ENCODE results near the gene PTPN3. TPM values are rescaled to one million over a fixed set of nuclear protein-coding genes. Genes with fewer than 3 reads are reported as not detected.
"Not testable (repeated sequence)": the region's sequence is repeated elsewhere in the genome, so short reads cannot be mapped to it uniquely, and the experiment has no call there.

The PTPN3 gene
- total and polyA plus RNA-seq, 4 donors: 4.3 to 22.9 (median 9.4) TPM

DNA sequence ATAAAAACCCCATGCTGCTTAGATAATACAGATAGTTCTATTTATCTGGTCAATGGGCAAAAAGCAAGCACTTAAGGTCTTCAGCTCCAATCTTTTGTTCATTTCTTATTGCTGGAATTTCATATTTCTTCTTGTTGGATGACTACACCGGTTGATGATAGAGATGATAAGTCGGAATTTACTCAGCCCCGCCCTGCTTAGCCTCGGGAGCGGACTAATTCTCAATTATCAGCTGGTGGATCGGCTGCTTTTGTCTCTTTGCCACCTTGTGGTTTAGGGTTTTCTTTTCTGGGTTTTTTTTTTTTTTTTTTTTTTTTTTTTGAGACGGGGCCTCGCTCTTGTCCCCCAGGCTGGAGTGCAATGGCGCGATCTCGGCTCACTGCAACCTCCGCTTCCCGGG lies 34.5 kb upstream of the PTPN3 start:
- intact Hi-C loops (cut with DNase I): not testable (repeated sequence)

DNA sequence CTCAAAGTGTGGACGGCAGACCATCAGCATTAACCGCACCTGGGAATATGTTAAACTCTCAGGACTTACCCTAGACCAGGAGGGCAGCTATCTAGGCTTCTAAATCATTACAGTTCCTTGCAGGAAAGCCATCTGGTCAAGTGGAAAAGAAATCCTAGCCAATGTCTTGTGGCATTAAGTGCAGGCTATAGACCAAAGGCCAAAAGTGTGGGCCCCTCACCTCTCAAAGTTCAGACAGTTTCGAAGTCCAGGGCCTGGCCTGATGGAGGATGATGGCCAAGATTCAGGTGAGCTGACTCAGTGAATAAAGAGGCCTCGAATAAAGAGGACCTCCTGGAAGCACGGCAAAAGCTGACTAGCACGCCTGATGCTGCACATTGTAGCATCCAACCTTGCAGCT lies 24.0 kb upstream of the PTPN3 start:
- DNase-seq (no peak), ATAC-seq (ENCODE audit: low FRiP score) (no peak)
- Histone ChIP-seq H3K27me3 (ENCODE audit: control insufficient read depth in 1 of 2, insufficient read depth in 2 of 2, low read length in 1 of 2) (no peaks in the 10 kb centered on the region), H3K4me3 (ENCODE audit: low read length in 2 of 2) (no peak overlapping the region), H3K4me1 (ENCODE audit: control insufficient read depth in 1 of 2, insufficient read depth in 2 of 2, low read length in 2 of 2) (no peaks in the 10 kb centered on the region), H3K9me3 (ENCODE audit: control insufficient read depth, low read length) (no peaks in the 10 kb centered on the region), H3K36me3 (ENCODE audit: control insufficient read depth in 1 of 2, insufficient read depth in 2 of 2, low read length in 1 of 2) (no peaks in the 10 kb centered on the region), H3K27ac (ENCODE audit: low read depth in 1 of 2, low read length in 2 of 2) (no peak overlapping the region)
- intact Hi-C loops (cut with DNase I): no loop called here
- WGBS, 2 donors: 91 to 92% methylated on average over 6 of the region's 6 CpGs

More for the DNA sequence above, 34.5 kb upstream of the PTPN3 start:
- not testable (repeated sequence) for H3K4me1 ChIP-seq (ENCODE audit: control insufficient read depth in 1 of 2, insufficient read depth in 2 of 2, low read length in 2 of 2); H3K27me3 ChIP-seq (ENCODE audit: control insufficient read depth in 1 of 2, insufficient read depth in 2 of 2, low read length in 1 of 2); H3K27ac ChIP-seq (ENCODE audit: low read depth in 1 of 2, low read length in 2 of 2); H3K9me3 ChIP-seq (ENCODE audit: control insufficient read depth, low read length); H3K4me3 ChIP-seq (ENCODE audit: low read length in 2 of 2); H3K36me3 ChIP-seq (ENCODE audit: control insufficient read depth in 1 of 2, insufficient read depth in 2 of 2, low read length in 1 of 2); DNase-seq; ATAC-seq (ENCODE audit: low FRiP score)
- WGBS, 2 donors: 85 to 89% methylated on average over 11 to 13 of the region's 13 CpGs

DNA sequence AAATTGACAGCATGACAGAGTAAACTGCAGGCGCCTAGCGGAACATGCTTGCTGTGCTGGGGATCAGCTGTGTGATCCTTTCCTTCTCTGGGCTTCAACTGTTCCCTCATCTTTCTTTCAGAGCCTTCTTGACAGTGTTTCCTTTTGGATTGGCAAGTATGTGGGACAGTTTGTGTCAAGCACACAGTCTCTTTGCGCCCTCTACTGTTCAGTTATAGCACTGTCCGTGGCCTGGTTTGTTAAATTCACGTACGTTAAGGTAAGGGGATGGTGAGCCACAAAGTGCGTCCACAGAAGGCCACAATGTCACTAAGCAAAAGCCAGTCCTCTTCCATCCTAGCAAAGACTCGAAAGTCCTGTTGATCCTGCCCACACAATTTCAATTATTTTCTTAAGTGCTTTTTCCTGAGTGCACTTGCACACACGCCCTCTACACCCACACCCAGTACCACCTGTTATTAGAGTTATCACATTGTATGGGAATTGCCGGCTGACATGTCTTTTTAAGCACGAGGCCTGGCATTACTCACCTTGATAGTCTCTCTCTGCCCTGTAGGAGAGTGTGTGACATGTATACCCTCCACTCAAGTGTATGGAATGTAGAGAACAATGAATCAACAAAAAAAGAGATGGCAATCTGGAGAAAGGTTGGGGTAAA lies 22.5 kb upstream of the PTPN3 start:
- no peaks in the 10 kb centered on the region for H3K9me3 ChIP-seq (ENCODE audit: control insufficient read depth, low read length)
- 13 to 15% methylated on average over 11 of the region's 11 CpGs for WGBS, 2 donors
- intact Hi-C loops (cut with DNase I): loop anchor here (1.0 to 2.0 kb wide), 3 partner anchors 51 to 80 kb away; no protein-coding TSS in a partner anchor
- H3K27ac ChIP-seq (ENCODE audit: low read depth in 1 of 2, low read length in 2 of 2): no peak overlapping the region
- no peaks in the 10 kb centered on the region for H3K27me3 ChIP-seq (ENCODE audit: control insufficient read depth in 1 of 2, insufficient read depth in 2 of 2, low read length in 1 of 2)
- no peaks in the 10 kb centered on the region for H3K4me1 ChIP-seq (ENCODE audit: control insufficient read depth in 1 of 2, insufficient read depth in 2 of 2, low read length in 2 of 2)
- ATAC-seq (ENCODE audit: low FRiP score): peak; percentile 89
- no peaks in the 10 kb centered on the region for H3K36me3 ChIP-seq (ENCODE audit: control insufficient read depth in 1 of 2, insufficient read depth in 2 of 2, low read length in 1 of 2)
- DNase-seq: peak; percentile 56 to 75
- H3K4me3 ChIP-seq (ENCODE audit: low read length in 2 of 2): no peak overlapping the region

DNA sequence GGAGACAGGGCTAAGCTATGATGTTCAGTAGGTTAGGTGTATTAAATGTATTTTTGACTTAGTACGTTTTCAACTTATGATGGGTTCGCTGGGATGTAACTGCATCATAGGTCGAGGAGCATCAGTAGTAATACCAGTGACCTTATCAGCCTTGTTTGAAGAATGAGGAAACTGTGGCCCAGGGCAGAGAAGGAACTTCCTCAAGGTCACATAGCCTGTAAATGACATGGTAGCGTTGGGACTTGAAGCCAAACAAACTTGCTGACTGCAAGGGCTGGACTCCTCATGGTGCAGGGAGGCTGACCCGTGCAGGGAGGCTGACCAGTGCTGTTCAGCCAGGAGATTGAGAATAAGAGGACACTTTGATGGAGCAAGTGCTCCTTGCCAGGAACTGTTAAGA lies 21.3 kb upstream of the PTPN3 start:
- no peak overlapping the region for H3K27ac ChIP-seq (ENCODE audit: low read depth in 1 of 2, low read length in 2 of 2)
- ATAC-seq (ENCODE audit: low FRiP score): no peak
- H3K4me3 ChIP-seq (ENCODE audit: low read length in 2 of 2): no peak overlapping the region
- no peaks in the 10 kb centered on the region for H3K27me3 ChIP-seq (ENCODE audit: control insufficient read depth in 1 of 2, insufficient read depth in 2 of 2, low read length in 1 of 2)
- WGBS, 2 donors: 85 to 94% methylated on average over 5 of the region's 5 CpGs
- no peak for DNase-seq
- intact Hi-C loops (cut with DNase I): no loop called here
- H3K4me1 ChIP-seq (ENCODE audit: control insufficient read depth in 1 of 2, insufficient read depth in 2 of 2, low read length in 2 of 2): no peaks in the 10 kb centered on the region
- no peaks in the 10 kb centered on the region for H3K36me3 ChIP-seq (ENCODE audit: control insufficient read depth in 1 of 2, insufficient read depth in 2 of 2, low read length in 1 of 2)
- no peaks in the 10 kb centered on the region for H3K9me3 ChIP-seq (ENCODE audit: control insufficient read depth, low read length)

DNA sequence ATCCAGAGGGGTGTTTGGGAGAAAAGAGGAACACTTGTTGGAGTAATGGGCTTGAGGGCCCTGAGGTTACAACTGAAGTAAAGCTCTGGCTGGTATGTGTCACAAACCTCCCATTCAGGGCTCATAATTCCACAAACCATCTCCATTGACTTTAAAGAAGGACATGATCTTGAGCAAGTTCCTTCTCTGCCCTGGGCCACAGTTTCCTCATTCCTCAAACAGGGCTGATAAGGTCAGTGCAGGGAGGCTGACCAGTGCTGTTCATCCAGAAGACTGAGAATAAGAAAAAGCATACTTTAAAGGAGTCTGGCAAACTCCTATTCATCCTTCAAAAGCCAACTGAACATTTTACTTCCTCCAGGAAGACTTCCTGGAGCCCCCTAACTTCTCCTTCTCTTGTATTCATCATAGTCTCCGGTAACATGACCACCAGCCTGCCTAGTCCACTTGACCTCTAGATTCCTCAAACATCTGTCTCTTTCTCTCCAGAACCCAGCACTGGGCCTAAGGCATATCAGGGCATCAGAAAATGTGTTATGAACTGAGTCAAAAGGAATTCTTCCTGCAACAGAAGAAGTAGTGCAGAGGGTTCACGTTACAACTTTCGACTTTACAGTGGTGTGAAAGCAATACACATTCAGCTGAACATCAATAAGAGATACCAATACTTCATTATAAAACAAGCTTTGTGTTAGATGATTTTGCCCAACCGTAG lies 20.7 kb upstream of the PTPN3 start:
- DNase-seq (no peak), ATAC-seq (ENCODE audit: low FRiP score) (no peak)
- H3K9me3 ChIP-seq (ENCODE audit: control insufficient read depth, low read length): no peaks in the 10 kb centered on the region
- intact Hi-C loops (cut with DNase I): no loop called here
- 83 to 89% methylated on average over 4 of the region's 4 CpGs for WGBS, 2 donors
- no peaks in the 10 kb centered on the region for H3K4me1 ChIP-seq (ENCODE audit: control insufficient read depth in 1 of 2, insufficient read depth in 2 of 2, low read length in 2 of 2)
- H3K27ac ChIP-seq (ENCODE audit: low read depth in 1 of 2, low read length in 2 of 2): no peak overlapping the region
- no peak overlapping the region for H3K4me3 ChIP-seq (ENCODE audit: low read length in 2 of 2)
- no peaks in the 10 kb centered on the region for H3K36me3 ChIP-seq (ENCODE audit: control insufficient read depth in 1 of 2, insufficient read depth in 2 of 2, low read length in 1 of 2)
- no peaks in the 10 kb centered on the region for H3K27me3 ChIP-seq (ENCODE audit: control insufficient read depth in 1 of 2, insufficient read depth in 2 of 2, low read length in 1 of 2)

DNA sequence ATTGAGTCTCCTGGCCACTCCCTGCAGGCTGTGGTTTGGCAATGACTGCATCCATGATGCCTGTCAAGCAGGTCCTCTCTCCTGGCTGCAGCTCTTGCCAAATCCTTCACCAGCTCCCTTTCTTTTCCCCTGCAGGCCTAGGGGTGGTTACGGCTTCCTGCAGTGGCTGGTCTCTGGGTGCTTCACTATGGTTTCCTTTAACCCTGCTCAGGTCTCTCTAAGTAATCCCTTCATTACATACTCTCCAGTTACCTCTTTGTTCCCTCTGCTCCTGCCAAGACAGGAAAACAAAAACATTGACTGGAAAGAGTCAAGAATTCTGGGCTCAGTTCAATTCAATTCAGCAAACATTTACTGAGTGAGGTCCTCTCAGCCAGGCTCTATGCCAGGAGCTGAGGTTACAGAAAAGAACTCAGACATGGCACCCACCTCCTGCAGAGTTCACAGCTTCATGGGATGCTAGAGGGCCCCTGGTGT lies 19.8 kb upstream of the PTPN3 start:
- intact Hi-C loops (cut with DNase I): loop anchor here in 1 of 2 donors (2.0 kb wide), 1 partner anchor 51 kb away; no protein-coding TSS in a partner anchor
- 29 to 33% methylated on average over 1 of the region's 1 CpG for WGBS, 2 donors
- ATAC-seq (ENCODE audit: low FRiP score) (no peak), DNase-seq (no peak)
- Histone ChIP-seq H3K4me1 (ENCODE audit: control insufficient read depth in 1 of 2, insufficient read depth in 2 of 2, low read length in 2 of 2) (no peaks in the 10 kb centered on the region), H3K4me3 (ENCODE audit: low read length in 2 of 2) (no peak overlapping the region), H3K36me3 (ENCODE audit: control insufficient read depth in 1 of 2, insufficient read depth in 2 of 2, low read length in 1 of 2) (no peaks in the 10 kb centered on the region), H3K27me3 (ENCODE audit: control insufficient read depth in 1 of 2, insufficient read depth in 2 of 2, low read length in 1 of 2) (no peaks in the 10 kb centered on the region), H3K27ac (ENCODE audit: low read depth in 1 of 2, low read length in 2 of 2) (peak overlapping the region in 1 of 2 donors; percentile 52), H3K9me3 (ENCODE audit: control insufficient read depth, low read length) (no peaks in the 10 kb centered on the region)

DNA sequence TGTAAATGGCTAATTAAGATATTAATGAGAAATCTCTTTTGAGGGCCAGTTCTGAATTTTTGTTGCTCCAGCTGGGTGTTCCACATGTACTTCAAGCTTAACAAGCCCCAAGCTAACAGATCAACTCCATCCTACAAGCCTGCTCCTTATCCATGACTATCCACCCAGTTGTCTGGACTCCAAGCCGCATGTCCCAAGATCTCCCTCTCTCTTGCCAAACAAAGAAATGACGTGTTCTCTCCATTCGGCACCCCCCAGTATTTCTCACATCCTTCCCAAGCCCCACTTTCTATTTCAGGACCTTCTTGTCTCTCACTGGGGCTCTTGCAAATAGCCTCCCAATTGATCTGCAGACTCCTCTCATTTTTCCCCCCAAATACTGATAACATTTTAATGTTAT lies 15.8 kb upstream of the PTPN3 start:
- intact Hi-C loops (cut with DNase I): no loop called here
- ATAC-seq (ENCODE audit: low FRiP score) (no peak), DNase-seq (no peak)
- Histone ChIP-seq H3K36me3 (ENCODE audit: control insufficient read depth in 1 of 2, insufficient read depth in 2 of 2, low read length in 1 of 2) (no peaks in the 10 kb centered on the region), H3K4me1 (ENCODE audit: control insufficient read depth in 1 of 2, insufficient read depth in 2 of 2, low read length in 2 of 2) (peaks cover 2 to 4% of the 10 kb centered on the region in 2 donors), H3K27ac (ENCODE audit: low read depth in 1 of 2, low read length in 2 of 2) (no peak overlapping the region), H3K27me3 (ENCODE audit: control insufficient read depth in 1 of 2, insufficient read depth in 2 of 2, low read length in 1 of 2) (no peaks in the 10 kb centered on the region), H3K9me3 (ENCODE audit: control insufficient read depth, low read length) (no peaks in the 10 kb centered on the region), H3K4me3 (ENCODE audit: low read length in 2 of 2) (no peak overlapping the region)
- WGBS, 2 donors: 50 to 71% methylated on average over 3 of the region's 3 CpGs

DNA sequence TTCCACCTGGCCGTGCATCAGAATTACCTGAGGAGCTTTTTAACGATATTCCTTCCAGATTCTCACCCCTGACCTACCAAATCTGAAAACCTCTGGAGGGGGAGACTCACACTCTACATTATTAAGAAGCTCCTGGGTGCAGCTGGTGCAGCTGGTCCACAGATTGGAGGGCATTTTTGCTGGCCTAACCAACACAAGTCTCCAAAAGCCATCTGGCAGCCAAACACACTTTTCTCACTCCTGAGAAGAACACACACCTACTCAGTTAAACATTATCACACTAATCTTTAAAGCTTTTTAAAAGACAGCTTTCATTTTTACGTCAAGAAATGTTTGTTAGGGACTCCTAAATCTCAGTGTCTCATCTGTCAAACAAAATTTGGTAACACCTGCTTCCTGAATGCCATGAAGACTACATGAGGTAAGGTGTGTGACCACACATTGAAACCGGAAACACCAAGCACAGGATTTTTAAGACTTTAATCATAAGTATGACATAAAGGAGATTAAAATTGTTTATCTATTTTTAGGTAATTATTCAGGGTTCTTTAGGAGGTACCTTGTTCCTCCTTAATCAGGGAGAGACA lies 14.2 kb upstream of the PTPN3 start:
- WGBS, 2 donors: 88 to 94% methylated on average over 4 of the region's 4 CpGs
- intact Hi-C loops (cut with DNase I): no loop called here

More for the DNA sequence above, 14.2 kb upstream of the PTPN3 start:
- Histone ChIP-seq H3K27me3 (ENCODE audit: control insufficient read depth in 1 of 2, insufficient read depth in 2 of 2, low read length in 1 of 2) (no peaks in the 10 kb centered on the region), H3K27ac (ENCODE audit: low read depth in 1 of 2, low read length in 2 of 2) (no peak overlapping the region), H3K4me1 (ENCODE audit: control insufficient read depth in 1 of 2, insufficient read depth in 2 of 2, low read length in 2 of 2) (peaks cover 2 to 4% of the 10 kb centered on the region in 2 donors), H3K4me3 (ENCODE audit: low read length in 2 of 2) (no peak overlapping the region), H3K36me3 (ENCODE audit: control insufficient read depth in 1 of 2, insufficient read depth in 2 of 2, low read length in 1 of 2) (no peaks in the 10 kb centered on the region), H3K9me3 (ENCODE audit: control insufficient read depth, low read length) (no peaks in the 10 kb centered on the region)
- DNase-seq (no peak), ATAC-seq (ENCODE audit: low FRiP score) (no peak)
